A172 (cell line): ENCODE data around the gene RABGGTB. TPM values are rescaled to one million over a fixed set of nuclear protein-coding genes. Genes with fewer than 3 reads are reported as not detected.
"Not testable (repeated sequence)": the region's sequence is repeated elsewhere in the genome, so short reads cannot be mapped to it uniquely, and the experiment has no call there.

Source experiments
- DNase-seq: peaks from one replicate; pipeline ENCODE4 v3.0.0-alpha.2; 2015; ENCODE audit warnings: low spot score
- total RNA-seq: library from RNA; depleted of rRNA; stranded (reverse); fragments of >200 nt; shearing (Covaris generic); gene quantifications from 2 replicates; pipeline ENCODE4 v1.2.3, GENCODE V29; 2014; rRNA removed

Gene RABGGTB
- total RNA-seq: 77.4 and 93.6 TPM in 2 replicates

GRCh38 chr1:75785983-75786853 is at the start of gene RABGGTB:
Gene RABGGTB (plus strand): TSS chr1:75786256. CDS start chr1:75786272, 16 bp downstream.
- peak; percentile 88 for DNase-seq

DNA sequence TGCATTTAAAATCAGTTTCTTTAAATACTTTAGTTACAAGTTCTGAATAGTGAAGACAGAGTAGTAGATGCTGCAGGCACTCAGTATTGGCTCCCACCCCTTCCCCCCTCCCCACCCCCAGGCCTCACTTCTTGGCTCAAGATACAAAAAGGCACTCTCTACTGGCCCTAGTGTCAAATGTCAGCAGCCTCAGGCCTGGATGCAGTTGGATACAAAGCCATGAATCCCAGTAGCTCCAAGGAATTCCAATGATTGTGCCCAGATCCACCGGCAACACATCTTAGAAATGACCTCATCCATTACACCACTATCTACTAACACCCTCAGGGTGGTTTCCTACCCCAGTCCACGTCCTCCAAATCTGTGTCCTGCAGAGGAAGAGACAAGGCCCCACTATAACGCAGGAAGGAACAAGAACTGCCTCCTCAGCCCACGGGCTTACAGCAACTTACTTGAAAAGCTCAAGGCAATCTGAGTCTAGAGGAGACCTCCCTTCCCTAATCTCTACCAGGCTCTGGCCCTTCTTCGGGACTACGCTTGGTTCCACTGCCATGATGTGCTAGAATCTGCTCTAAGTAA is 43.9 kb upstream of the RABGGTB start:
- DNase-seq: no peak

- DNase-seq: no peak
Measured at GRCh38 chr1:75745276-75745675, 40.8 kb upstream of the RABGGTB start.

- DNase-seq: not testable (repeated sequence)
Measured at GRCh38 chr1:75757210-75757609, 28.8 kb upstream of the RABGGTB start.

- DNase-seq: not testable (repeated sequence)
Measured at GRCh38 chr1:75758543-75758942, 27.5 kb upstream of the RABGGTB start.

- no peak for DNase-seq
Measured at GRCh38 chr1:75764057-75764655, 21.9 kb upstream of the RABGGTB start.

- DNase-seq: peak; percentile 71
Measured at GRCh38 chr1:75765697-75766355, 20.2 kb upstream of the RABGGTB start.

DNA sequence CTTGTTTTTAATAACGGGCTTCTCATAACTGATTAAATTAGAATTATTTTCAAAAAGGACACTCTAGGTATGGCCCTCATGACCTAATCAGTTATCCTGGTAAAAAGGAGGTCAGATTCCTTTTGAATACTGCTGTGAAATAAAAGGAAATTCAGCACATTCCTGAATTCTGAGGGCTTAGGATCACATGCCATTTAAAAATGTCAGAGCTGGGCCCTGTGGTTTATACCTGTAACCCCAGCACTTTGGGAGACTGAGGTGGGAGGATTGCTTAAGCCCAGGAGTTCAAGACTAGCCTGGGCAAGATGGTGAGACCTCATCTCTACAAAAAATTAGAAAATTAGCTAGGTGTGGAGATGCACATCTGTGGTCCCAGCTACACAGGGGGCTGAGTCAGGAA is 18.0 kb upstream of the RABGGTB start:
- DNase-seq: no peak

- no peak for DNase-seq
Measured at GRCh38 chr1:75770761-75771160, 15.3 kb upstream of the RABGGTB start.

DNA sequence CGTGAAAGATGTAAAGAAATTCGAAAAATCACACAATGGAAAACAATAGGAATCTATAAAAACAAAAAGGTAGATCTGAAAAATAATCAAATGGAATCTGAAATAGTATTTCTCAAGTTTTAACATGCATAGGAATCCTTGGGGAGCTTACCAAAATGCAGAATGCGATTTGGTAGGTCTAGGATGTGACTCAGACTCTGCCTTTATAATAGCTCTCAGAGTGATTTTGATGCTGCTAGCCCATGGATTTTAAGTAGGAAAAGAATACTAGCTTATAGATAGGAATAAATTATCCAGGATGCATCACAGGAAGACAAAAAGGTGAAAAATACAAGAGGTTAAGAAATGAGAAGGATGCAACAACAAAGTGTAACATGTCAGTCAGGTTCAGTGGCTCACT is 14.1 kb upstream of the RABGGTB start:
- no peak for DNase-seq

DNA sequence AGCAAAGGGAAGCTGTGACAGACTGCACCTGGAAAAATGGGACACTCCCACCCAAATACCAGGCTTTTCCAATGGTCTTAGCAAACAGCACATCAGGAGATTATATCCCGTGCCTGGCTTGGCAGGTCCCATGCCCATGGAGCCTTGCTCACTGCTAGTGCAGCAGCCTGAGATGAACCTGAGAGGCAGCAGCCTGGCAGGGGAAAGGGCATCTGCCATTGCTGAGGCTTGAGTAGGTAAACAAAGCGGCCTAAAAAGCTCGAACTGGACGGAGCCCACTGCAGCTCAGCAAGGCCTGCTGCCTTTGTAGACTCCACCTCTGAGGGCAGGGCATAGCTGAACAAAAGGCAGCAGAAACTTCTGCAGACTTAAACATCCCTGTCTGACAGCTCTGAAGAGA is 8.2 kb upstream of the RABGGTB start:
- DNase-seq: not testable (repeated sequence)

GRCh38 chr1:75778694-75779093 is 7.4 kb upstream of the RABGGTB start:
- DNase-seq: not testable (repeated sequence)

- not testable (repeated sequence) for DNase-seq
Measured at GRCh38 chr1:75780183-75780582, 5.9 kb upstream of the RABGGTB start.

DNA sequence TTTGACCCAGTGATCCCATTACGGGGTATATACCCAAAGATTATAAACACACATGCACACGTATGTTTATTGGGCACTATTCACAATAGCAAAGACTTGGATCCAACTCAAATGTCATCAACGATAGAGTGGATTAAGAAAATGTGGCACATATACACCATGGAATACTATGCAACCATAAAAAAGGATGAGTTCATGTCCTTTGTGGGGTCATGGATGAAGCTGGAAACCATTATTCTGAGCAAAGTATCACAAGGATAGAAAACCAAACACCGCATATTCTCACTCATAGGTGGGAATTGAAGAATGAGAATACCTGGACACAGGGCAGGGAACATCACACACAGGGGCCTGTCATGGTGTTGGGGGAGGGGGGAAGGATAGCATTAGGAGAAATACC is 2.1 kb upstream of the RABGGTB start:
- DNase-seq: not testable (repeated sequence)

- no peak for DNase-seq
Measured at GRCh38 chr1:75785320-75785982, 605 bp upstream of the RABGGTB start.

DNA sequence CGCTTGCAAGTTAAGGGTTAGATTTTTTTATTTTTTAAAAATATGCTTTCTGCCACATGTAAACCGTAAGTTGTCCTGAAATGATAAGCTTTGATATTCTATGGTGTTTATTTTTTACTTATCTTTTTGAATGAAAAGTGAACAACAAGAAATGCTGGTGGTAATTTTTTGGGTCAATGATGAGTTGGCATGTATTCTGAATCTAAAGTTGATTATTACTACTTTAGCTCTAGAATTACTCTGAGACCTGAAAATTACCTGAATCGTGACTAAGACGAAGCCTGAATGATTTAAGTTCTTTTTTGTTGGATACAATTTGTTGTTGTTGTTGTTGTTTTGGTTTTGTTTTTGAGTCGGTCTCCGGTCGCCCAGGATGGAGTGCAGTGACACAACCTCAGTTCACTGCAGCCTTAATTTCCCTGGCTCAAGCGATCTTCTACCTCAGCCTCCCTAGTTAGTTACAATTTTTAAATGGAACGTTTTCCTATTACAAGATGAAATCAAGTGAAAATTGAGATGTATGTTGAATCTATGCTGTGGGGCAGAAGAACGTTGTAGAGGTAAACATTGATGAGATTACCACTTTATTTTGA is 941 bp downstream of the RABGGTB start:
- DNase-seq: no peak

DNA sequence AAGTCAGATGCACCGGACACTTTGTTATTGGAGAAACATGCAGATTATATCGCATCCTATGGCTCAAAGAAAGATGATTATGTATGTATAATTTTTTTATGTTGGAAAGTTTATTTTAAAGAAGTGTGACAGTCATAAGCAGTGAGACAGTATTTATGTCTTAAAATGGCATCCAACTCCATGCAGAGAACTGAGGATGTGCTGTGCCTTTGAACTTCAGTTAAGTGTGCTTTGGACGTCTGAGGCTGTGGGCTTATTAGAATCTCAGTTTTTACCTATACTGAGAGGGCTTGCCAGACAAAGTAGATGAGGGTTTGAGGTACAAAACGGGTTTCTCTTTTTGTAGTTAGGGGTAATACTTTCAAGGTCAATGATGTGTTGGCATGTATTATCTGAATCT is 1.5 kb downstream of the RABGGTB start:
- no peak for DNase-seq

DNA sequence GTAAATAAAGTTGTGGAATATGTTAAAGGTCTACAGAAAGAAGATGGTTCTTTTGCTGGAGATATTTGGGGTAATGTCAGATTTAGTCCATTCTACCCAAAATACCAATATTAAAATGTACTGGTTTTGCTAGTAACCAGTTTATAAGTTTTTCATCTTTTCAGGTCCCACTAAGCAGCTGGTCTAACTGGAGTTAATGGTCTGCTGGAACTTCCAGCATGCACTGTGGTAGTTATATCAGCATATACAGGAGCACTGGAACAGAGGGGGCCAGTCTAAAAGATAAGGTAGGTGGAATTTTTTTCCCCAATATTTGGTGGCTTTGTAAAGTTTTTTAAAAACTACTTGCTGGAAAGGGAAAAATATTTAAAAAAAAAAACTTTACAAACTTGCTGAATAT is 3.9 kb downstream of the RABGGTB start:
- no peak for DNase-seq

- DNase-seq: peak; percentile 11
Measured at GRCh38 chr1:75791022-75791421, 5.0 kb downstream of the RABGGTB start.

DNA sequence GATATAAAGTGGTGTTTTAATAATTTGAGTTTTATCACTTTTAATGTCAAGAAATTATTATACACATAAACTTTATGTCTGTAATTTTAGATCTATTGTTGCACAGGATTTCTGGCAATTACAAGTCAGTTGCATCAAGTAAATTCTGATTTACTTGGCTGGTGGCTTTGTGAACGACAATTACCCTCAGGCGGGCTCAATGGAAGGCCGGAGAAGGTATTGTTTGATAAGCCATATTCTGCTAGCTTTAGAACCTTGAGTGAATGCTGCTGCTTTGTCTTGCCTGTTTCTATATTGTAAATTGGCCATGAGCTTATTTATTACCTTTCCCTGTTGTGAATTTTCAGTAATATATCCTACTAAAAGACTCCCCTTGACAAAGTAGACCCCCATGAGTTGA is 6.0 kb downstream of the RABGGTB start:
- no peak for DNase-seq

- no peak for DNase-seq
Measured at GRCh38 chr1:75794382-75794781, 8.3 kb downstream of the RABGGTB start.
